GM21737 (cell line): ENCODE data around the gene RCL1.

Experiments
- ATAC-seq: cut with Tn5 transposase; IDR thresholded peaks from one replicate; pipeline ENCODE4 v1.9.1; 2021; ENCODE audit warnings: mild to moderate bottlenecking, moderate library complexity; ENCODE audit not compliant: unreplicated experiment

Gene RCL1

GRCh38 chr9:4837261-4838188, 44.8 kb downstream of the RCL1 start:
- no peak for ATAC-seq

DNA sequence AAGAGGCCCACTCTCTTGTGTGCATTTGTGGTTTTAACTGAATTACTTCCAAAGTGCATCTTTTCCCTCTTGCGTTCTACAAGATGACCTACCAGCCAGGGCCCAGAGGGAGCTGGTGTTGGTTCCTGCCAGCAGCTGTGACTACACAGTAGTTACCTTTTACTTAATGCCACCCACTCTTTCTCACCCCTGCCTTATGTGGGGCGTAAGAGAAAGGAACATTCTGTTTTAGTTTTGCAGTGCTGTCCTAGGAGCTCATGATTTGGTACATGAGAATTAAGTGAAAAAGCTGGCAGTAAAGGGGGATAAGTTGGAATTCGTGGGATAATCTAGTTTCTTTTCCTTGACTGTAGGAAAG, 45.4 kb downstream of the RCL1 start:
- no peak for ATAC-seq

DNA sequence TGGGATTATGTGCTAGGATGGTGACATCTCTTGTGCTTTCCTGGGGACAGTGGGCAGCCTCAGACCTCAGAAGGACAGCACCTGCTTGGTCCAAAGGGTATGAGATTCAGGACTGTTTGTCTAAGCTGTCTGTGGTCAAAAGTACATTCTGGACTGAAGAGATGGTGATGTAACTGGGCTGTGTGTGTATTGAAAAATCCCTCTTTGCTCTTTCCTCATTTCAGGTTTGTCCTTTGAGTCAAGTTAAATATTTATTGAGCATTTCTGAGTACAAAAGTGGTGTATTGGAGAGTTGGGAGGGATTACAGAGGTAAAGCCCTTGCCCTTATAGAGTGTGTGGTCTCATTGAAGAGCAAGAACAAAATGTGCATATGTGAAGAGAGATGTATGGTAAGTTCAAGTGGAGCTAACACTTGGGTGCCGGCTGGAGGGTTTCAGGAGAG, 46.7 kb downstream of the RCL1 start:
- ATAC-seq, result no peak

DNA sequence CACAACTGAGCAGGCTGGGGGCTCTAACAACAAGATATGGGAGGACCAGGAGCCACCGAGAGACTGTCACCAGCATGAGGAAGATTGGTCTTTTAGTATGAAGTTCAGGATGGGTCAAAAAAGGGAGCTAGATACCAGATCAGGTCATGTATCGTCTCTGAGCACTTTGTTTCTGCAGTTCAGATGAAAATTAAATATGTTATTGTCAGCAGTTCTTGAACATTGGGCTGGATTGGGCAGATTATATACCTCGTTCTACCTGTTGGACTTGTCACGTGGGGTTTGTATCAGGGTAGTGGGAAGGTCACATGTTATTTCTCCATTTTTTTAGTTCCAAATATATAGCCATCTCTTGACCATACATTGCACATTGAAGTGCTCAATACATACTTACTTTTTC, 47.3 kb downstream of the RCL1 start:
- ATAC-seq, result no peak

DNA sequence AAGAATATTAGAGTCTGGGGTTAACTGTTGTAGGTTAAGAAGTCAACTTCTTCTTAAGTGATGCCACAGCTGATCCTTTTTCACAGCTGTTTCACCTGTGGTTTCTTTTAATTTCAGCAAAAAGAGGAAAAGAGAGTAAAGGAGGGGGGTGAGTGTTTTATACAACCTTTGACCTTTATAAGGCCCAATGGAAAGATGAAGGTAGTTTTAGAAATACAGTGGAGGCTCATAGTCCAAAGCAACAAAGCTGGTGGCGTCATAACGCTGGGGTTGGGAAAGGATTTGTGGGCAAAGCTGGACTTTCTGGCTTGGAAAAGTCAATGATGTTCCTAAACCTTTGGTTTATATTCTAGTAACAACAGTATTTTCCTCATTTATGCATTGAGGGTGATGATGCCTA, 49.5 kb downstream of the RCL1 start:
- ATAC-seq, result no peak

DNA sequence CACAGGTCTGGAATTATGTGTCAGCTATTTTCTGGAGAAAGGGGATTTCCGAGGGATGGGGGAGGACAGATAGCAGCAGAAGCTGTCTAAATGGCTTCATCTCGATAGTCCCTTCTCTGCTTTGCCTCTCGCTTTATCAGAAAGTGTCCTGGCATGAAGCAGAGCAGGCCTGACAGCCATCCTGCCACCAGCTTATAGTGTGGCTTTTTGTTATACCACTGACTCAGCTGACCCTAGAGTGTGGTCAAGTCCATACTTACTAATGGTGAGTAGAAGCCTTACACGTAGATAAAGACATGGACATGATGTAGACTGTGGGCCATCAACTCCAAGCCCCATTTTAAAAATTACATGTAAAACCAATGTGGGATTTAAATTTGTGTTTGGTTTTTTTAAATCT, 50.0 kb downstream of the RCL1 start:
- no peak for ATAC-seq

- ATAC-seq, result no peak
These were observed 51.5 kb downstream of the RCL1 start for GRCh38 chr9:4844056-4844838.

GRCh38 chr9:4849369-4849768, 56.6 kb downstream of the RCL1 start:
- ATAC-seq, result no peak

GRCh38 chr9:4850603-4851310, 58.0 kb downstream of the RCL1 start:
- ATAC-seq, result no peak

- ATAC-seq, result no peak
These were observed 59.7 kb downstream of the RCL1 start for GRCh38 chr9:4852419-4852818.

GRCh38 chr9:4854265-4854590, 61.5 kb downstream of the RCL1 start:
- no peak for ATAC-seq

DNA sequence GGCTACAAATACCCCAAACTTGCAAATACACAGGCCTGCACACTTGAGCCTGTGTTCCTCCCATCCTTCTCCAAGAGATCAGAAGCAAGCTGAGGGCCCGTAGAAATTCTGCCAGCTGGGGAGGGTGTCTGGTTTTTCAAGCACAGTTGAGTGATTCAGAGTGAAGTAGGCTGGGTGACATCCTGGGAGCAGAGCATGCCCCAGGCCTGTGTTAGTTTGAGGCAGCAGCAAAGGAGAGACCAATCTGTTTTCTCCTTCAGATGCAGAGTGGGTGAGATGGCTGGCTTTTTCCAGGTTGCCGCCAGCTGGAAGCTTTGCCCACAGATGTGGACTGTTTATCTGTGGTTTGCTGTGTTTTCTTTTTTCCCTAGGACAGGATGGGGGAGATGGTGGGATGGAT, 63.1 kb downstream of the RCL1 start:
- no peak for ATAC-seq

DNA sequence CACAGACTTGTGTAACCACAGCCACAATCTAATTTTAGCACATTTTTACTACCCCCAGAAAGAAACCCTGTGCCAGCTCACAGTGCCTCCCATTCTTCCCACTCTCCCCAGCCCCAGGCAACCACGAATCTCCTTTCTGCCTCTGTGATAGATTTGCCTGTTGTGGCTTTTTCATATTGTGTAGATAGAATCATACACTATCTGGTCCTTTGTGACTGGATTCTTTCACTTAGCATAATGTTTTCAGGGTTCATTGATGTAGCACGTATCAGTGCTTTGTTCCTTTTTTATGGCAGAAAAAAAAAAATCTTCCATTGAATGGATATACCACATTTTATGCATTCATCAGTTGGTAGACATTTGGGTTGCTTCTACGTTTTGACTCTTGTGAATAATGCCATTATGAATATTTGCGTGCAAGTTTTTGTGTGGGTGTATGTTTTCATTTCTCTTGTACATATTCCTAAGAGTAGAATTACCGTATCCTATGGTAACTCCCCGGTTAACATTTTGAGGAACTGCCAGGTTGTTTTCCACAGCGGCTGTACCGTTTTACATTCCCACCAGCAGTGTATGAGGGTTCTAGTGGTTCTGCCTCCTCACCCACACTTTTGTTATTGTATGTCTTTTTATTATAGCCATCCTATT, 64.5 kb downstream of the RCL1 start:
- no peak for ATAC-seq

DNA sequence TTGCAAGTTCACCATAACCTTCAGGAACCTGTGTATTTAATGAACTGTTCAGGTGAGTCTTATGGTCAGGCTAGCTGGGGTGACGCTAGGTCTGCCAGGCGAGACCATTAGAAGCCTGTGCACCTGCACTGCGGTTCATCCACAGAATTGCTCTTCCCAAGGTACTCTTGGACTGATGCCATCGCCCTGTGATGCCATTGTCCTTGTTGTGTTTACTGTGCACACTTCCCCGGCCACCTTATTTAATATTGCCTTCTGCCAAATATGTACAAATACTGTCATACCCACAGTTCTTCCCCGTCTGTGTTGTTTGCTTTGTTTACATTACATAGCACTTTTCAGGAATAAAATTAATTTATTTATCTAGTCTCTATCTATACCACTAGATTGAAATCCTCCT, 66.3 kb downstream of the RCL1 start:
- no peak for ATAC-seq

DNA sequence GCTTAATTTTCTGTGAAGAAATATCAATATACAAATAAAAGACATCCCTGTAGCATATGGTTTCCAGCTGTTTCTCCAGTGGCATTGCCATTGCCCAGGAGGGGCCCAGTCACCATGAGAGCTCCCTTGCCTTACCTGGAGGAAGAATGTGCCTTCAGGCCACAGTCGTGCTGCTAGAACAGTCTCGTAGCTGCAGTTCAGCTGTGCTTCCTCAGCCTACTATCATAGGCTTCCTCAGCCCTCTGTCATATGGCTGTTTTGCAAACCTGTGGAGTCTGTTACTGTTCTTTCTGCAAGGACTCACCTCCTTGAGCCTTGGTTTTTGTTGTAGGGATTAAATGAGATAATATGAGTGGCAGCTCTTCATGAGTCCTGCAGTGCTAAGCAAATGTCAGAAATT, 67.6 kb downstream of the RCL1 start:
- no peak for ATAC-seq

GRCh38 chr9:4861145-4861544, 68.4 kb downstream of the RCL1 start:
- no peak for ATAC-seq

GRCh38 chr9:4861736-4862451, 69.2 kb downstream of the RCL1 start:
- ATAC-seq, result no peak

GRCh38 chr9:4862506-4863250, 69.9 kb downstream of the RCL1 start:
- no peak for ATAC-seq

- no peak for ATAC-seq
These were observed 71.5 kb downstream of the RCL1 start for GRCh38 chr9:4864234-4864661.

GRCh38 chr9:4864698-4865097, 72.0 kb downstream of the RCL1 start:
- no peak for ATAC-seq
